Endothelial cell of umbilical vein (primary cell): ENCODE measurements around the gene MRM2. TPM values are rescaled to one million over a fixed set of nuclear protein-coding genes. Genes with fewer than 3 reads are reported as not detected.

ENCODE experiments used
- BruUV-seq: library from RNA; stranded (reverse); fragments of 400-500 nt; replicated peaks from 2 replicates; lab custom pipeline; 2021; lab: Mats Ljungman, UMichigan
- CTCF ChIA-PET: fragments of 300-600, 350-600 bp; sonication (Branson Sonifier 250); formaldehyde crosslinking; loops from one replicate; lab custom pipeline; 2021; ENCODE audit warnings: antibody characterized with exemption, inconsistent platforms; lab: Charles Lee
- POLR2A ChIA-PET: fragments of 300-600, 350-600 bp; sonication (Branson Sonifier 250); formaldehyde crosslinking; loops from one replicate; lab custom pipeline; 2021; ENCODE audit warnings: antibody characterized with exemption, inconsistent platforms; lab: Charles Lee
- DNase-seq: peaks from one replicate; pipeline ENCODE4 v3.0.0-alpha.2; 2011; ENCODE audit warnings: low read depth, low spot score
- FAIRE-seq: peaks from 2 replicates; lab custom pipeline; 2011; peaks lifted over from hg19 to GRCh38; lab: Jason Lieb, UNC
- H2AFZ ChIP-seq: 2 replicates; pipeline ENCODE4 v1.6.0; 2012; ENCODE audit warnings: low read depth, low read length, control low read depth, inconsistent platforms
- H3K27ac ChIP-seq: 2 replicates; pipeline ENCODE4 v1.5.1; 2011; ENCODE audit warnings: low read depth, mild to moderate bottlenecking, control low read depth, low read length, moderate library complexity; ENCODE audit not compliant: insufficient read depth
- H3K27me3 ChIP-seq, 2 experiments: 2 replicates each; pipeline versions ENCODE4 v1.6.0 to v1.6.1; 2011; ENCODE audit warnings: low read length in 2 of 2, mixed read lengths in 1 of 2; ENCODE audit not compliant: control insufficient read depth in 2 of 2, insufficient read depth in 2 of 2
- H3K36me3 ChIP-seq, 2 experiments: 2 replicates in 1 of 2; 3 replicates in 1 of 2; pipeline ENCODE4 v1.5.1; 2011; ENCODE audit warnings: low read length in 2 of 2, mild to moderate bottlenecking in 1 of 2, moderate library complexity in 1 of 2; ENCODE audit not compliant: control insufficient read depth in 2 of 2, insufficient read depth in 2 of 2; ENCODE audit errors: extremely low read depth in 1 of 2
- H3K4me1 ChIP-seq: 3 replicates; pipeline ENCODE4 v1.5.1; 2011; ENCODE audit warnings: mild to moderate bottlenecking, low read length; ENCODE audit not compliant: control insufficient read depth, insufficient read depth; ENCODE audit errors: extremely low read depth
- H3K4me2 ChIP-seq: 2 replicates; pipeline ENCODE4 v1.6.1; 2011; ENCODE audit warnings: low read length, control low read depth, mixed read lengths; ENCODE audit not compliant: insufficient read depth
- H3K4me3 ChIP-seq, 3 experiments: fragments of 200-600 bp in 1 of 3; sonication (generic), shearing (Covaris generic) in 1 of 3; replicated peaks in 1 of 3; 2 replicates each; pipeline ENCODE4 v1.5.1; 2011 to 2016; ENCODE audit warnings: control low read depth in 3 of 3, low read length in 3 of 3, mild to moderate bottlenecking in 2 of 3, inconsistent platforms in 1 of 3, low read depth in 1 of 3, moderate library complexity in 1 of 3; ENCODE audit not compliant: insufficient read depth in 1 of 3
- H3K79me2 ChIP-seq: 2 replicates; pipeline ENCODE4 v1.6.0; 2012; ENCODE audit warnings: low read length, inconsistent platforms; ENCODE audit not compliant: control insufficient read depth, insufficient read depth
- H3K9ac ChIP-seq: replicated peaks from 2 replicates; pipeline ENCODE3; 2011; ENCODE audit warnings: low read length, control low read depth; ENCODE audit not compliant: insufficient read depth; ENCODE audit errors: extremely low read depth
- H3K9me1 ChIP-seq: replicated peaks from 3 replicates; pipeline ENCODE4 v1.6.0; 2011; ENCODE audit warnings: mild to moderate bottlenecking, low read length; ENCODE audit not compliant: control insufficient read depth, insufficient read depth; ENCODE audit errors: extremely low read depth
- H3K9me3 ChIP-seq: replicated peaks from 2 replicates; pipeline ENCODE4 v1.5.1; 2012; ENCODE audit warnings: low read length, inconsistent platforms; ENCODE audit not compliant: control insufficient read depth, insufficient read depth
- H4K20me1 ChIP-seq: replicated peaks from 2 replicates; pipeline ENCODE3; 2011; ENCODE audit warnings: mild to moderate bottlenecking, low read length; ENCODE audit not compliant: control insufficient read depth, insufficient read depth; ENCODE audit errors: extremely low read depth
- CTCF ChIP-seq, 2 donors: IDR thresholded peaks; 1 replicate in 1 of 2; 2 replicates in 1 of 2; pipeline ENCODE4 v1.5.1; 2011; ENCODE audit warnings: low read length in 2 of 2, mild to moderate bottlenecking in 2 of 2, moderate library complexity in 2 of 2, control low read depth in 1 of 2, inconsistent platforms in 1 of 2, low read depth in 1 of 2; ENCODE audit not compliant: insufficient read depth in 1 of 2; ENCODE audit errors: extremely low read depth in 1 of 2
- EZH2 ChIP-seq: IDR thresholded peaks from 2 replicates; pipeline ENCODE4 v1.6.1; 2012; ENCODE audit warnings: borderline replicate concordance, low read depth, mild to moderate bottlenecking, moderate library complexity, low read length, inconsistent platforms; ENCODE audit not compliant: severe bottlenecking
- FOS ChIP-seq: IDR thresholded peaks from 2 replicates; pipeline ENCODE4 v1.6.1; 2011; ENCODE audit warnings: mild to moderate bottlenecking, low read length, moderate library complexity, borderline replicate concordance; ENCODE audit not compliant: insufficient read depth
- GATA2 ChIP-seq: IDR thresholded peaks from 2 replicates; pipeline ENCODE4 v1.7.0; 2011; ENCODE audit warnings: low read depth, mild to moderate bottlenecking, moderate library complexity, mixed read lengths, low read length; ENCODE audit not compliant: insufficient read length, insufficient read depth
- JUN ChIP-seq: IDR thresholded peaks from 2 replicates; pipeline ENCODE4 v1.6.1; 2011; ENCODE audit warnings: borderline replicate concordance, low read depth; ENCODE audit not compliant: insufficient read length, insufficient read depth
- MAX ChIP-seq: IDR thresholded peaks from 2 replicates; pipeline ENCODE4 v1.6.1; 2011; ENCODE audit not compliant: insufficient read depth, insufficient read length
- MYC ChIP-seq: IDR thresholded peaks from one replicate; pipeline ENCODE4 v1.6.1; 2011; ENCODE audit warnings: mild to moderate bottlenecking, low read depth, low read length
- POLR2A ChIP-seq: IDR thresholded peaks from 2 replicates; pipeline ENCODE4 v1.6.1; 2012; ENCODE audit warnings: low read depth, mild to moderate bottlenecking, control low read depth, low read length
- POLR2AphosphoS5 ChIP-seq: IDR thresholded peaks from 2 replicates; pipeline ENCODE4 v1.6.1; 2012; ENCODE audit warnings: low read depth, mild to moderate bottlenecking, control low read depth, low read length, moderate library complexity; ENCODE audit not compliant: insufficient read depth
- dilution Hi-C: fragments of 300-500 bp; cut with MboI; formaldehyde crosslinking; loops from one replicate; pipeline ENCODE4 v1.15.0; 2019; ENCODE audit warnings: low sequenced_read_pairs; ENCODE audit not compliant: extremely low pct_ligation_motif_present
- intact Hi-C: fragments of 100-400 bp; cut with micrococcal nuclease; formaldehyde crosslinking; loops from one replicate; pipeline ENCODE4 v1.10.0; 2022
- polyA plus RNA-seq, 4 experiments: library from polyadenylated mRNA; depleted of rRNA in 3 of 4; stranded (reverse) in 3 of 4; unstranded in 1 of 4; fragments of >200 nt; gene quantifications; 2 replicates each; pipeline versions ENCODE4 v1.2.1 to v1.2.3, GENCODE V29; 2011 to 2012; ENCODE audit warnings: missing spikeins in 1 of 4
- total RNA-seq: library from RNA; stranded (reverse); gene quantifications from 2 replicates; pipeline ENCODE4 v1.2.3, GENCODE V29; 2021

Gene MRM2
- total and polyA plus RNA-seq, 2 donors (not counting 3 experiments of a cell fraction or from before 2014, with no cell fraction given) = 10.6 to 20.8 TPM

GRCh38 chr7:2197436-2198155 is 44.4 kb downstream of the MRM2 start:
- H4K20me1 ChIP-seq = no peaks in the 10 kb centered on the region
- no peak overlapping the region for H2AFZ ChIP-seq
- intact Hi-C loops = no loop called here
- BruUV-seq = no TSS peak
- no peak overlapping the region for H3K4me2 ChIP-seq
- no peaks in the 10 kb centered on the region for H3K9me1 ChIP-seq
- H3K4me3 ChIP-seq = no peak overlapping the region
- peaks cover 0 to 12% of the 10 kb centered on the region in 2 experiments for H3K36me3 ChIP-seq
- H3K9ac ChIP-seq = no peak overlapping the region
- POLR2A ChIA-PET = no interaction called here
- FAIRE-seq (no peak), DNase-seq (no peak)
- no peaks in the 10 kb centered on the region for H3K4me1 ChIP-seq
- dilution Hi-C loops = no loop called here
- no peak overlapping the region for H3K27ac ChIP-seq
- no peak for TF ChIP-seq FOS
- TF ChIP-seq POLR2AphosphoS5 = no peak
- no peak for TF ChIP-seq MAX
- no peak for TF ChIP-seq MYC
- no peak for TF ChIP-seq GATA2
- TF ChIP-seq CTCF (IDR thresholded peaks at IDR 0.05; ENCODE audit: extremely low read depth in 1 of 2, insufficient read depth in 1 of 2, low read depth in 1 of 2, low read length in 2 of 2) = no peak
- TF ChIP-seq POLR2A = no peak
- TF ChIP-seq JUN = no peak
- TF ChIP-seq EZH2 = no peak
- CTCF ChIA-PET = no interaction called here
- H3K79me2 ChIP-seq = no peaks in the 10 kb centered on the region
- no peaks in the 10 kb centered on the region for H3K27me3 ChIP-seq
- H3K9me3 ChIP-seq = no peaks in the 10 kb centered on the region
